PC-9 (cell line): ENCODE measurements around the gene DHX58.

Source experiments
- CTCF ChIP-seq: fragments of 200-600 bp; sonication (generic); conservative IDR thresholded peaks from 2 replicates; pipeline ENCODE4 v1.6.1; 2017; ENCODE audit warnings: mixed run types, antibody characterized with exemption, mild to moderate bottlenecking, moderate library complexity
- EZH2 ChIP-seq: fragments of 200-600 bp; sonication (generic); IDR thresholded peaks from 2 replicates; pipeline ENCODE4 v1.8.0; 2017; ENCODE audit warnings: antibody characterized with exemption, low read depth

GRCh38 chr17:42119301-42119700 lies 6.8 kb upstream of the DHX58 start:
- TF ChIP-seq CTCF (no peak), EZH2 (no peak)
